Measurements from ENCODE around the gene PCGF1. TPM values are rescaled to one million over a fixed set of nuclear protein-coding genes. Genes with fewer than 3 reads are reported as not detected.
A peak's percentile ranks its signal among the peaks of the same experiment; 100 is the strongest.

PCGF1 gene
- total RNA-seq, 4 donors from 2014 or later, result 9.6 to 32.0 (median 19.1) TPM

- TF ChIP-seq, protein P1, sequence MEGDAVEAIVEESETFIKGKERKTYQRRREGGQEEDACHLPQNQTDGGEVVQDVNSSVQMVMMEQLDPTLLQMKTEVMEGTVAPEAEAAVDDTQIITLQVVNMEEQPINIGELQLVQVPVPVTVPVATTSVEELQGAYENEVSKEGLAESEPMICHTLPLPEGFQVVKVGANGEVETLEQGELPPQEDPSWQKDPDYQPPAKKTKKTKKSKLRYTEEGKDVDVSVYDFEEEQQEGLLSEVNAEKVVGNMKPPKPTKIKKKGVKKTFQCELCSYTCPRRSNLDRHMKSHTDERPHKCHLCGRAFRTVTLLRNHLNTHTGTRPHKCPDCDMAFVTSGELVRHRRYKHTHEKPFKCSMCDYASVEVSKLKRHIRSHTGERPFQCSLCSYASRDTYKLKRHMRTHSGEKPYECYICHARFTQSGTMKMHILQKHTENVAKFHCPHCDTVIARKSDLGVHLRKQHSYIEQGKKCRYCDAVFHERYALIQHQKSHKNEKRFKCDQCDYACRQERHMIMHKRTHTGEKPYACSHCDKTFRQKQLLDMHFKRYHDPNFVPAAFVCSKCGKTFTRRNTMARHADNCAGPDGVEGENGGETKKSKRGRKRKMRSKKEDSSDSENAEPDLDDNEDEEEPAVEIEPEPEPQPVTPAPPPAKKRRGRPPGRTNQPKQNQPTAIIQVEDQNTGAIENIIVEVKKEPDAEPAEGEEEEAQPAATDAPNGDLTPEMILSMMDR (IDR thresholded peaks at IDR 0.05), result no peak
- TF ChIP-seq POLR2A (IDR thresholded peaks at IDR 0.05) (no peak), EP300 (IDR thresholded peaks at IDR 0.05) (no peak)
- Histone ChIP-seq H3K27me3 (peaks cover 0 to 56% of the 10 kb centered on the region in 2 donors), H3K27ac (no peak overlapping the region), H3K4me3 (no peak overlapping the region), H3K4me1 (peaks cover 0 to 69% (median 30%) of the 10 kb centered on the region in 4 donors), H3K9me3 (no peaks in the 10 kb centered on the region), H3K36me3 (peaks cover 0 to 15% (median 0%) of the 10 kb centered on the region in 3 donors)
- DNase-seq (ENCODE audit: low spot score in 2 of 2), result no peak
Measured at GRCh38 chr2:74500578-74500946, 6.9 kb downstream of the PCGF1 start.

DNA sequence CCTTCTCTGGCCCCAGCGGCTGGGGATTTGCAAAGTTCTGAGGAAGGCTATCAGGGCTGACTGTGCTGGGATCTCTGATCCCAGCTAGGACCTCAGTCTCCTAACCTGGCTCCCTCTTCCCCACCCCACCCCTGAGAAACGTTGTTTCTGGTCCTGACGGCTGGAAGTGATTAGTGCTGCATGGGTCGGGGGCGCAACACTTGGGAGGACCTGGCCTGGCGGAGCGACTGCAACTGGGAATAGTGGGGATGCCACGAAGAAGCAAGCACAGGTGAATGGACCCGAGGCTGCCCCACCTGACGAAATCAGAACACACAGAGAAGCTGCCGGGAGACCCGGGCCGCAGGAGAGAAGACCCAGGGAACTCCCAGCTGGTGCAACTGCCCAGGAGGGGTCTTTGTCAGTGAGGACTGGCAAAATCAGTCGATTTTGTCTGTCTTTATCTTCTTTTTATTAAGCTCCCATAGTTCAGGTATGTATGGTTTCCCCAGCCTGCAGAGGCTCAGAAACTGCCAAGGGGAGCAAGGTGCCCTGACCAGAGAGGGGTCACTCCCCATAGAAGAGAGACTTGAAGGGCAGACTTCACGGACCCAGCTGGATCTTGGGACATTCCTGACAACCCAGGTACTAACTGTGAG lies 7.4 kb downstream of the PCGF1 start:
- no peaks in the 10 kb centered on the region for H3K9me3 ChIP-seq
- H3K36me3 ChIP-seq, result peaks cover 0 to 10% (median 0%) of the 10 kb centered on the region in 3 donors
- peaks cover 0 to 64% (median 28%) of the 10 kb centered on the region in 4 donors for H3K4me1 ChIP-seq
- 48 to 58% methylated on average over 14 to 15 of the region's 15 CpGs for WGBS, 2 donors
- DNase-seq (ENCODE audit: low spot score in 2 of 2), result no peak
- H3K27ac ChIP-seq, result no peak overlapping the region
- TF ChIP-seq, protein P1 (IDR thresholded peaks at IDR 0.05), result no peak
- no peak for TF ChIP-seq EP300 (IDR thresholded peaks at IDR 0.05)
- TF ChIP-seq POLR2A (IDR thresholded peaks at IDR 0.05), result no peak
- H3K4me3 ChIP-seq, result no peak overlapping the region
- H3K27me3 ChIP-seq, result peaks cover 0 to 56% of the 10 kb centered on the region in 2 donors

DNA sequence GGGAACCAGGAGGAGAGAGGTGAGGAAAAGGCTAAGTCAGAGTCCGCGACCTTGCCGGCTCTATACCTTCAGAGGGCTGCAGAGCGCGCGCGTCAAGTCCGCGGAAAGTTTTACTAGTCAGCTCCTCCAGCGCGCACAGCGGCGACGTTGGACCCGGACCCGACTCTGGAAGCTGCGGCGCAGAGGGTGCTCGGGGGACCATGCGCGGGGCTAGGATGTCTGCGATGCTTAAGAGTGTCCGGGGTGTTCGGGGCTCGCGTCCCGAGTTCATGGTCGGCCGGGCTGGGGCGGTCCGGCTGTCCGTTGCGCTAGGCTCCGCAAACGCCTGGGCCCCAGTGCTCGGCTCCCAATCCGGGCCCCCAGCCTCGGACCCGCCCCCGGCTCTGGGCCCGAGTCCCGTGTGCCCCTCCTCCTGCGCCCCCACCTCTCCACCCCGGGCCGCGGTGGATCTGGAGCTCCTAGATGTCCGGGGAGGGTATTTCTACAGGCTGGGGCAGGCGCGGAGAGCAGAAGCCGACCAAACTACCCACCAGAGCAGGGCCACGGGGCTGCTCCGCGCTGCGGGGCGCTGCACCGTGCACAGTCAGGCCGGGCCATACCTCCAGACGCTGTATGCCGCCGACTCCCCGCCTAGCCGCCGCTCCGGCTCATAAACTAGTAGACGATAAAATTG lies 8.1 kb downstream of the PCGF1 start, which contains the start of gene LBX2:
Gene LBX2 (minus strand): TSS at position 337 of the 673 bp plus-strand sequence. CDS start 66 bp downstream, at position 271.
- no peak within 1 kb of the TSS for H3K27ac ChIP-seq
- H3K27me3 ChIP-seq, result peaks cover 0 to 56% of the 10 kb centered on the region in 2 donors
- WGBS, 2 donors, result 0 to 5% methylated on average over 14 to 36 of the region's 65 CpGs
- peak within 1 kb of the TSS; percentile 5 to 43 (median 28) for H3K4me3 ChIP-seq
- H3K36me3 ChIP-seq, result peaks cover 0 to 6% (median 0%) of the 10 kb centered on the region in 3 donors
- peaks cover 0 to 57% (median 28%) of the 10 kb centered on the region in 4 donors for H3K4me1 ChIP-seq
- DNase-seq (ENCODE audit: low spot score in 2 of 2), result no peak
- TF ChIP-seq, protein P1 (IDR thresholded peaks at IDR 0.05), result no peak
- TF ChIP-seq POLR2A (IDR thresholded peaks at IDR 0.05) (no peak), EP300 (IDR thresholded peaks at IDR 0.05) (no peak)
- H3K9me3 ChIP-seq, result no peaks in the 10 kb centered on the region

- H3K36me3 ChIP-seq, result peaks cover 0 to 10% (median 0%) of the 10 kb centered on the region in 3 donors
- H3K27me3 ChIP-seq, result peaks cover 0 to 56% of the 10 kb centered on the region in 2 donors
- DNase-seq (ENCODE audit: low spot score in 2 of 2), result no peak
- no peaks in the 10 kb centered on the region for H3K9me3 ChIP-seq
- WGBS, 2 donors, result 1 to 3% methylated on average over 40 to 41 of the region's 41 CpGs
- peaks cover 0 to 50% (median 25%) of the 10 kb centered on the region in 4 donors for H3K4me1 ChIP-seq
- peak overlapping the region; percentile 5 to 43 (median 28) for H3K4me3 ChIP-seq
- TF ChIP-seq EP300 (IDR thresholded peaks at IDR 0.05) (no peak), POLR2A (IDR thresholded peaks at IDR 0.05) (no peak)
- TF ChIP-seq, protein P1 (IDR thresholded peaks at IDR 0.05), result no peak
- no peak overlapping the region for H3K27ac ChIP-seq
Measured at GRCh38 chr2:74498500-74499266, 8.8 kb downstream of the PCGF1 start.
